Activated naive CD4-positive, alpha-beta T cell (primary cell): ENCODE measurements around the gene GSK3B.

ENCODE experiments used
- DNase-seq, 4 experiments: peaks; one replicate each; lab custom pipeline; 2025; lab: John Stamatoyannopoulos, UW

Gene GSK3B

DNA sequence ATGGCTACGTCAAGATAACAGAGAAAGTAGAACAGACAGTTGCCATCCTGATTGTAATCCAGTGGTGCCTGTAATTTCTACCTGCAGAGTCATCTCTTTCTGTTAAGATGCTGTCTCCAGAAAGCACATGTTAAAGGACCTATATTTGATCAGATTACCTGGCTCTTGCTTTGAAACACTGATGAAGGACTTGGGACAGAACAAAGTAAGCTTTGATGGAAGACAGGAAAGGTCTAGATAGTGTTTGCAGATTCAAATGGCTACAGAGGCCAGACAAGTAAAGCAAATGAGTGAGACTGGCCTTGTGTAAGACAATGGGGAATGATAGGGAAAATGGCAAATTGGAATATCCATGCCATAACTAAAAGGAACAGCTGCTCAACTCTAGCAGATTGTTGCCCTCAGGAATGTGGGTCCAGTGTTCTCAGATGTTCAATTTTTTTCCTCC, 1.8 kb upstream of the GSK3B start:
- DNase-seq, result no peak

DNA sequence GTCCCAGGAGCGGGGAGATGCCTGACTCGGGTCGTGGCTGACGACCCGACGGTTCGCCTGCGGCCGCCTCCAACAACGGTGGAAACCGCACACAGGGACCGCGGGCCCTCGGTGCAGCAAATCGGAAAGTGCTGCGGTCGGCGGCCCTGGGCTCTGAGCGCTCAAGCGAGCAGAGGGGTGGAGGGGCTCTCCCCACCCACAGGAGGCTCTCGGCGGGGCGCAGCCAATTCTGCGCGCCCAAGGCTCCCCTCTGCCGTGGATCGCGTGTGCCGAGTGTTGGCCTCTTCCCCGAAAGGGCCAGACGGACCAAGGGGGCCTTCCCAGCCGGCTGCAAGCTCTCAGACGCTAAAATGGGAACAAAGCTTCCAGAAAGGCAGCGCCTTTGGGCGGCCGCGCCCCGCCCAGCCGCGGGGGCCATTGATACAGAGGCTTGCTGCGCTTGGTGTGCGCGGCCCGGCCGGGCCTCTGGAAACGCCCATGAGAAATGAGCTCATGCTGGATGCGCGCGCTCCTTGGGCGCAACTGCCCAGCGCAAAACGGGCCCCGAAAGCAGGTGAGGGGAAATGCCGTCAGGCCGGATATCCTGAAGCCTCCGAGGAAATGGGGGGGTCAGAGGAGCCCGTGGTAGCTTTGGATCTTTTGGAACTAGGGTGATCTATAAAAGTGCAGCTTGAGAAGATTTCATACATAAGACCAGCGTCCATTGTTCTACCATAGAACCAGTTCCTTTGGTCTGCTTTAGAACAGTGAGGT, 1.2 kb upstream of the GSK3B start:
- DNase-seq, result peak; percentile 67 to 72 (median 70)

DNA sequence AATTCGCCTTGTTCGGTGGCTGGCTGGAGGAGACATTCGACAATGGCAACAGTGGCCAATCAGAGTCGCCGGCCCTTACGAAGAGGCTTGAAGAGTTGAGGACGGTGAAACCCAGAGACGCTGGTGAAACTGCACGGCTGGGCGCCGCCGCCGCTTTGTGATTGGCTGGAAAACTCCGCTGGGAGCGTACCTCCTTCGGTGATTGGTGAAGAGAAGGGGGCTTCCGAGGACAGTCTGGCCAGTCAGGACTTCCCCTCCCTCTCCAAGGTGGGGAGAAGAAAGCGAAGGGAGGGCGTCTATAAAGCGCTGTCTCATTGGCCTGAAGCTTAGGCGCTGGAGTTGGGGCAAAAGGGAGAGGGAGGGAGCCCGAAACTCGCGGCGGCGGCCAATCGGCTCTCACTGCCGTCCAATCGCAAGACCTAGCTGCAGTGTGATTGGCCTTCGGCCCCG, 554 bp upstream of the GSK3B start:
- DNase-seq, result peak; percentile 96 to 100 (median 98)

DNA sequence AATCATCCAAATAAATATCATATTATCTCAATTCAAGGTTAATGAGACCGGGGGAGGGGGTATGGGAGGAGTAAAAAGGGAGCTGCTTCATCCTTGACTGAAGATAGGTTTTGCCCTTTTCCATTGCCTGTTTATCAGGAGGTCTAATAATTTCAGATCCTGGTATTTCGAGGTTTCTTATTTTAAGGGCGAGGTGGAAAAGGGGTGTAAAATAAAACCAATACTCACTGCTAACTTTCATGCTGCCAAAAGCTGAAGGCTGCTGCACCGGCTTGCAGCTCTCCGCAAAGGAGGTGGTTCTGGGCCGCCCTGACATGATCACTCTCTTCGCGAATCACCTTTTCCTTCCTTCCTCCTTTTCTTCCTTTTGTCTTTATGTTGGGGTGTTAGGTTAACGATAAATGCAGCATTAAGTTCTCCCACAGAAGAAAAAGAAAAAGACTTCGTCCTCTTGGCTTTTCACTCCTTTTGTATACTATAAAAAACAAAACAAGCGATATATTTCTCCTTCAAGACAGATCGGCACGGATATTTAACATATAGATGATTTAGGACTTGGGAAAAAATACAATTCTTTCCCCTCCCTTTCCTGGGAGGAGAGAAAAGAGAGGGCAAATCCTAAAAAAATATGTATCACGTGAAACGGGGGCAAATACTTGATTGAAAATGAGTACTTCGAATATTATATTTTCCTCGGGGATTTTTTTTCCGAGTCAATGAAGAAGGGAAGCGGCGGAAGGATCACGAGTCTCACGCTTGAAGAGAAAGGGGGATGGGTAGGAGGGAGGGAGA, 932 bp downstream of the GSK3B start:
- DNase-seq, result peak in 1 of 4 experiments; percentile 18

DNA sequence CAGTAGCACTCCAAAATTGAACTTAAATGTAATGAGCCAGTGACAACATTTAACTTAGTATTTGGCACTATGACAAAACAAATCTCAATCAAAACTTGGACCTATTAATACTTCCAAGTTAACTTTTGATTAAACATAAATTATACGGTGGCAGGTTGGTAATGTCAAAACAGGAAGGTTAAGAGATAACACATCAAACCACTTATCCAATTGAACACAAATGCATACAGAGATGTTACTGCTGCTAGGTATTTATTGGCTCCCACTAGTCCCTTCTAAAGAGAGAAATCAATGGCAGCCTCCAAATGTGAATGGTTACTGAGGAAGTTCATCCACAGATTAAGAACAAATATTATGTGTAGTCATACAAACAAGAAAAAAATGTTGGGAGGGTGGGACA, 1.8 kb downstream of the GSK3B start:
- no peak for DNase-seq

DNA sequence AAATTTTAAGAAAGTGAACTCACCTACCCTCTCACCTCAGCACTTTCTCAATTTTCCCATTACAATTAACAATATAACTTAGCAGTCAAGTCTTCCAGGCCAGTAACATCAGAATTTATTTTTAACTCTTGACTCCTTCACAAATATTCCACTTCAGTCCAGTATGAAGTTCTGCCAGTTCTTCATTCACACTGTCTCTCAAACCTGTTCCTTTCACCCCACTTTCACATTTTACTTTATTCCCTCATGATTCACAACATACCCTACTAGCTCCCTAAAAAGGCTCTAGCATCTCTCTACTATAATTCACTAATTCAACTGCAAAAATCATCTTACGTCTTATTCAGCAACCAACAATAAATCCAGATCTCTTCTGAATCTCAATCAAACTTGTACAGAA, 3.8 kb downstream of the GSK3B start:
- no peak for DNase-seq

DNA sequence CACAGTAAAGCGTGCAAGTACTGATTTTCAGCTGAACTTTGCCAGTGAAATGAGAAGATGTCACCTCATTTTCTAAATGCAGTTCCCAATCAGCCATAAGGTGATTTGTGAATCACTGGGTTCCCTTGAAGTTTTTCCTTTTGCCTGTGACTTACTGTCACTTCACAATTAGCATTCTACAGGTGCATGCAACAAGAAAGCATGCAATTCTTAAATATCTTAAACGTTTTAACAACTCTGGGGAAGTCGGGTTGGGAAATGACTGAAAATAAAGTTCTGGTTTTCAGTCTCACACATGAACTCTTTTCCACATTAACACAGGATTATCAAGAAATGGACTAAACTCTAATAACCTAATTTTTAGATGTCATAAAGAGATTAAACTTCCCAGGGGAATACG, 5.2 kb downstream of the GSK3B start:
- DNase-seq, result no peak

DNA sequence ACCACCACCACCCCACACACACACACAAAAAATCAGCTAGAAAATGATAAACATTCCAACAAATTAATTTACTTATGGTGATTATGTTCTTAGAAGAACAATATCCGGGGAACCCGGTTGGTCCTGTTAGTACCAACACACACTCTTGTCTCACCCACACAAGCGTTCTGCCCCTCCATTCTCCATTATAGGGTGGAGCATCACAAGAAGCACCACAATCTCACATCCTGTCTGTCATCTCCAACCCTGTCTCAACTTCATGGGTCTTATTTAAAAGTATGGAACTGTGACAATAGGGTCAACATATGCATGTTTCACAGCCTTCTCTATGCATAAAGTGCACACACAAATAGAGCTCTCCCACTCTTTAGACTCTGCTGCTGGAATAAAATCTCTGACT, 5.6 kb downstream of the GSK3B start:
- no peak for DNase-seq

DNA sequence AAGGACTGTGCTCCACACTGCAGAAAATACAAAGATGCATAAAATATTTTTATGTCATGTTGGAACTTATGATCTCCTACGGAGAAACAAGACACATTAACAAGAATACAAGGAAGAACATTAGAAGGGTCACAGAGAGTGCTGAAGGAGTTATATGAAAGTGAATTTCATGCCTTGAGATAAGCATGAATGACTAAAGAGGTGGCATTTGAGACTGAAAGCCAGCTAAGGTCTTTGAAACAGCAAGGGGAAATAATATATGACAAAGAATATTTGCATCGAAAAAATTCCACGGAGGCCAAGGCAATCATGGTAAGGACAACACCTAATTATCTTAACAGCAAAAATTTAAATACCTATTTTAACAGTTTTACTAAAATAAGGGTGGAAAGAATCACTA, 12.5 kb downstream of the GSK3B start:
- no peak for DNase-seq

DNA sequence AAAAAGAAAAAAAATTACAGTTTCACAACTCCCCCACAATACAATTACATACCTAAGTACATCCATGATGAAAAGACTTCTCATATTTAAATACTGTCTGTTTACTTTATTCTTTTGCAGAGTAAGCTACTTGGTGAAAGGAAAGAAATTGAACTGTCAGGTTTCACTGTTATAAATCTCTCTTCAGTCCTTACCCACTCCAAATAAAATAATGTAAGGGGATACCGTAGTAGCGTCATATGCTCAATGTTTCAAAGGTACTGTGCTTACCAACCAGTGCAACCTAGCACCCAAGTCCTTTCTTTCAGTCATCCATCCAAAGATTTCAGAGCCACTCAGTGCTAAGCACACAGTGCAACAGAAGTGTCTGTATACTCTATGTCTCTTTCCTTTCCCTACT, 13.4 kb downstream of the GSK3B start:
- no peak for DNase-seq

DNA sequence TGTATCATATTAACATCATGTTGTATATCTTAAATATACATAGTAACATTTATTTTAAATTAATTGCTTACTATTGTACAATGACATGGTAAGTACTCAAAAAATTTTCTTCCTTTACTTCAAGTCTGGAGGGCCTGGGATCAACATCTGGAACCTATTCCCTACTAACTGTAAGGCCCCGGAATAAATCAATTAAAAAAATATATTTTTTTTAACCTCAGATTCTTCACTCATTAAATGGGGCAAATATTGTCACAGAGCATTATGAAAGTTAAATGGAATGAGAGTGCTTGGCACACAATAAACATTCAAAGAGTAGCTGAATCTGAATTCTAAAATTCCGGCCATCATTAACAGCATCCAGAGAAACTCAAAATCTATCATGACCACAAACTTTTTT, 16.5 kb downstream of the GSK3B start:
- no peak for DNase-seq

DNA sequence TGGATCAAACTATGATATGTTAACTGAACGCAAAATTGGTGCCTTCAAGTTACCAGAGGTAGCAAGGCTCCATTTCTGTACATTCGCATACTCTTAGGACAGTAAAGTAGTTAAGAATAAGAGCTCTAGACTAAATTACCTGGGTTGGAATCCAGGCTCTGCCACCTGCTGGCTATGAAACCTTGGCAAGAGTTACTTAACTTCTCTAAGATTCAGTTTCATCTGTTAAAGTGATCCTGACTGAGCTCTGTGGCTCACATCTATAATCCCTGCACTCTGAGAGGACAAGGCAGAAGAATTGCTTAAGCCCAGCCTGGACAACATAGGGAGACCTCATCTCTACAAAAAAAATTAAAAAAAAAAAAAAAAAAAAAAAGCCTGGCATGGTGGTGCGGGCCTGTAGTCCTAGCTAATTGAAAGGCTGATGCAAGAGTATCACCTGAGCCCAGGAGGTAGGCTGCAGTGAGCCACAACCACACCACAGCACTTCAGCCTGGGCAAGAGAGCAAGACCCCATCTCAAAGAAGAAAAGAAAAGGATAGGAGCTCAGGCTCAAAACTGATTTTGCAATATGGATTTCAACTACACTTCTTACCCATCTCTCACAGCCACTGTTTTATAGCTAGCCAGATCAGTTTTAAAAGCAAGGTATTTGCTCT, 21.3 kb downstream of the GSK3B start:
- no peak for DNase-seq

DNA sequence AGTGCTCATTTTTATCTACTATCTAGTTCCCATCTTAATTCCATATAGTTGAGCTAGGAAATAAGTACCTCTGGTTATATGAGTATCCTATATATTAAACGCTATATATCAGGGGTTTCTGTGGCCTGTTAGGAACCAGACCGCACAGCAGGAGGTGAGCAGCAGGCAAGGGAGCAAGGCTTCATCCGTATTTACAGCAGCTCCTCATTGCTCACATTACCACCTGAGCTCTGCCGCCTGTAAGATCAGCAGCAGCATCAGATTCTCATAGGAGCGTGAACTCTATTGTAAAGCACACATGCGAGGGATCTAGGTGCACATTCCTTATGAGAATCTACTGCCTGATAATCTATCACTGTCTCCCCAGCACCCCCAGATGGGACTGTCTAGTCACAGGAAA, 23.0 kb downstream of the GSK3B start:
- DNase-seq, result no peak

DNA sequence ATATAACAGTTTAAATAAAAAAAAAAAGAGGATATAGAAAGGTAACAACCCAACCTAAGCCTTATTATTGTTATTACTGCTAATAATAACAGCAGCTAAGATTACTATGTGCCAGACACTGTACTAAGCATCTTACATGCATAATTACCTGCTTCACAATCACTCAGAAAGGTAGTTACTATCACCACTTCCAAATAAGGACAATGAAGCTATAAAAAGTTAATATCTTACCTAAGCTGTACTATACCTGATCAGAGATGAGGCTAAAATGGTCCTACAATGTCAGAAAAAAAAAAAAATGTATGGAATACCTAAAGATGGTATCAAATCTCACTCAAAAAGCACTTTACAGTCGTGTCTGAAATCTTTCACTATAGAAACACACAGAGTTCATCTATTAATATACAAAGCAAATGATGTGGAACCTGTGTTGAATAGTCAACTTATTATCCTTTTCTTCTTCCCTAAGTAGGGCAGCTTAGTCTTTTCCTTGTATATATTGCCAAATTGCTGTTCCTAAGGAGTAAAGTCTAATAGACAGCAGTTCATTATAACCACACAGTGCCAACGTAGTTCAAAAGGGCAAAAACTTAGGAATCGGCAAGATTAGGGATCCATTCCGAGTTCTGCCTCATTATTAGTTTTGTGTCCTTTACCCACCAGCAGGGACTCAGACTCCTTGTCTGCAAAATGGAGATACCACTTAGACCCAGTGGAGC, 23.8 kb downstream of the GSK3B start:
- DNase-seq, result no peak

DNA sequence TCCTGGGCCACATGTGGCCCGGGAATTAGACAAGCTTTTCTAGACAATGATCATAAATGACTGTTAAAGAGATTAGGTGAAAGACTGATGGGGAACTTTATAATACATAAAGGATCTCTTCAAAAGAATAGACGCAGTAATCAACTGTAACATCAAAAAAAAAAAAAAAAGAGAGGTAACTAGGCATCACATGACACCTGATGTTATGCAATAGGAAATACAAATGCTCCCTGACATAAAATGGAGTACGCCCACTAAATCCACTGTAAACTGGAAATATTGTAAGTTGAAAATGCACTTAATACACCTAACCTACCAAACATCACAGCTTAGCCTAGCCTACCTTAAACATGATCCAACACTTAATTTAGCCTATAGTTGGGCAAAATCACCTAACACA, 27.2 kb downstream of the GSK3B start:
- no peak for DNase-seq

DNA sequence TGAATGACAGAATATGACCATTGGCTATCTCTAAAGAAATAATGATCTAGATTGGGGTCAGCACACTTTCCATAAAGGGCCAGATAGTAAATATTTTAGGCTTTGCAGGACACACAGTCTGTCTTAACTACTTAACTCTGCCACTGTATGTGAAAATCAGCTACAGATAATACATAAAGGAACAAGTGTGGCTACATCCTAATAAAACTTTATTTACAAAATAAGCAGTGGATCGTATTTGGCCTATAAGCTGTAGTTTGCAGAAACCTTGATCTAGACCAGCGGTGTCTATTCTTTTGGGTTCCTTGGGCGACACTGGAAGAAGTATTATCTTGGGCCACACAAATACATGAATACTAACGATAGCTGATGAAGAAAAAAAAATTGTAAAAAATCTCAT, 27.6 kb downstream of the GSK3B start:
- DNase-seq, result no peak

DNA sequence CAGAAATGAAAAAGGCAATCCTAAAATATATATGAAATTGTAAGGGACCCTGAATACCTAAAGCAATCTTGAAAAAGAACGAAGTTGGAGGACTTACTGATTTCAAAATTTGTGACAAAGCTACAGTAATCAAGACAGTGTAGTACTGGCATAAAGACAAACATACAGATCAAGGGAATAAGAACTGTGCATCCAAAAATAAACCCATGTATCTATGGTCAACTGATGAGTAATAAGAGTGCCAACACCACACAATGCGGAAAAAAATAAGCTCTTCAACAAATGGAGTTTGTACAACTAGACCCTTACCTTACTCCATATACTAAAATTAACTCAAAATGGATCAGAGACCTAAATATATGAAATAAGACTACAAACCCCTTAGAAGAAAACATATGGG, 29.6 kb downstream of the GSK3B start:
- no peak for DNase-seq

DNA sequence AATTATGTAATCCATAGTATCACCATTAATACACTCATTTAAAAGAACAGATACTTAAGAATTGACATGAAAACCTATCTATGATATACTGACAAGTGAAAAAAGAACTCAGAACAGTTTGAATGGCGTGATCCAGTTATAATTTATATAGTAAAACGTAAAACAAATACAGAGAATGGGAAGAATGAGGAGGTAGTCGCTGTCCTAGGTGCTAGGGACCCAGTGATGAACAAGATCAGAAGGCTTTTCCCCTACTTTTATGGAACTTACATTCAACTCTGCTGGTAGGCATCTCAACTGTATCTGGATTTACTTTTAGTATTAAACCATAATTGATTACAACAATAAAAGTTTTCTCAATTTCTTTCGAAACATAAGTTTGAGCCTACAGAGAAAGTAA, 31.8 kb downstream of the GSK3B start:
- DNase-seq, result no peak

DNA sequence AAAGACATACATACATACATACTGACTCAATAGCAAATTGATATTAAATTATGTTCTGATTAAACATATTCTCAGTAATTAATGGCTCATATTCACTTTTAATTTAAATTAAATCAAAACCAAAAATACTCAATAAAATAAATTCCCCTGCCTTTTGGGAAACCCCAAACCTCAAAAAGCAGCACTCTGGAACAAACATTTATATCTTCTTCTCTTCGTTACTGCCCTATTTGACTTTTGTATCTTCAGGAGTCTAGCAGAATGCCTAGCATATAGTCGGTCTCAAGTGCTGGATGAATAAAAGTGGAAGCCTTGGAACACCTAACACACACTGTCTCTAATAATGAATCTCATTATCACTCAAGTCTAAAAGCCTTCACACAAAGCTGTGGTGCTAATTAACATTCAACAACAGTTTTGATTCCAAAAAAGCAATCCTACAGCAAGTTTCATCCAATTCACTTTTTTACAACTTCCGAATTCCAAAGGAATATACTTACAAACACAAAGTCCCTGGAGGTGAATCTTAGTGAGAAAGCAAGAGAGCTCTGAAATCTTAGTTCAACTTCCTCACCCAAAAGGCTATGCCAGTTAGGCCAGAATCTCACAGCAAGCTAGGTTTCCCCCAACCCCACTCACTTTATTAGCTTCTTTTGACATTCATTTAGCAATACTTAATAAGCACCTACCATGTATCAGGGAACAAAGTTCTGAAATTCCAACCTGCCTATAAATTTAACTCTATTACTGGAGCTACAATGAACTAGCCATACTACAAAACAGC, 35.0 kb downstream of the GSK3B start:
- DNase-seq, result no peak

DNA sequence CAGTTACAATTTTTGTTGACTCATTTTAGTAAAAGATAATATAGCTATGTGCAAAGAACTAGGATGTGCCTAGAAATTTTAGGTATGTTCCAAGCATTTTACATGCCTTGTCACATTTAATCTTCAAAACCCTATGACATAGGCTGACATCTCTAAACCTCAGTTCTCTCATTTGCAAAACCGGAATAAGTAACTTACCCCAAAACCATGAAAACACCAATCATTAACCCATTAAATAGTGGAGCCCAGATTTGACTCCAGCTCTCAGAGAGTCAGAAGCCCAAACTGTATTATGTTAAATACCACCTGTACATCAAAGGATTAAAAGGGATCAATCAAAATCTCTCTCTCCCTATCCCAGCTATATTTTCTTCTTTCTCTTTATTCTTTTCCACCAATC, 36.6 kb downstream of the GSK3B start:
- DNase-seq, result no peak

DNA sequence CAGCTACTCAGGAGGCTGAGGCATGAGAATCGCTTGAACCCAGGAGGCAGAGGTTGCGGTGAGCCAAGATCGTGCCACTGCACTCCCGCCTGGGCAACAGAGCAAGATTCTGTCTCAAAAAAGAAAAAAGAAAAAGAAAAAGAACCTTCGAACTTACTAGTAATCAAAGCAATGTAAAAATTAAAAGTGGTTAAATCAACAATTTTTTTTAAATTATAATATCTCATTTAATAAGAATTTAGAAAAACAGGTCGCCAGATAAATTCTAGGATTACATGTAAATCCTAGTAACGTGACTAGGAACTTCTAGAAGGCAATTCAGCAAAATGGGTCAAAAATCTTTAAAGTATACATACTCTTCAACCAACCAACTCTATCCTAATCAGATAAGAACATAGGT, 37.2 kb downstream of the GSK3B start:
- no peak for DNase-seq
